AG04449 (cell line): Measurements from ENCODE around the gene DHX9.

Experiments
- CTCF ChIA-PET: fragments of 350-600 bp; formaldehyde crosslinking; extraction: SDS; loops from one replicate; lab custom pipeline; 2021; ENCODE audit warnings: antibody characterized with exemption; lab: Yijun Ruan, JAX
- POLR2A ChIA-PET: fragments of 400-600, 350-600 bp; formaldehyde crosslinking; extraction: SDS; loops from one replicate; lab custom pipeline; 2020; ENCODE audit warnings: antibody characterized with exemption, inconsistent platforms; lab: Yijun Ruan, JAX
- DNase-seq: peaks from one replicate; pipeline ENCODE4 v3.0.0-alpha.2; 2010; ENCODE audit warnings: low read depth, low spot score
- H3K4me3 ChIP-seq: 2 replicates; pipeline ENCODE4 v1.5.1; 2011; ENCODE audit warnings: low read depth, mild to moderate bottlenecking, control low read depth, low read length
- TF ChIP-seq, protein P1 (sequence below): IDR thresholded peaks from one replicate; pipeline ENCODE4 v1.5.1; 2011; ENCODE audit warnings: mild to moderate bottlenecking, moderate library complexity, low read length, control low read depth, inconsistent platforms; ENCODE audit not compliant: insufficient read depth; ENCODE audit errors: missing control alignments

DHX9 gene

DNA sequence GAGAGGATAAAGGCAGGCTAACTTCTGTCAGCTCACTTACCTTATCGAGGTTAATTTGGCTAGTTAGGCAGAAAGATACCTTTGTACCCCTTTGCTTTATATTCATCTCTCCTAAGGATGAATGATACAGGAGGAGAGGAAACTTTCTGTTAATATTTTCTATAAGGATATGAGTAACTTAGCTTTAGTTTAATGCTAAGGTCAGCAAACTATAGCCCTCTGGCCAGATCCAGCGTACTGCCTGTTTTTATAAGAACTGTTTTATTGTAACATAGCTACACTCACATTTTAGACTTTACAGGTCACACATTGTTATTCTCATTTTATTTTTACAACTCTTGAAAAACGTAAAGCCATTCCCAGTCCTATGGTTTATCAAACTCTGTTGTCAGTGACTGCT, 18.1 kb downstream of the DHX9 start:
- DNase-seq = no peak
- TF ChIP-seq, protein P1, sequence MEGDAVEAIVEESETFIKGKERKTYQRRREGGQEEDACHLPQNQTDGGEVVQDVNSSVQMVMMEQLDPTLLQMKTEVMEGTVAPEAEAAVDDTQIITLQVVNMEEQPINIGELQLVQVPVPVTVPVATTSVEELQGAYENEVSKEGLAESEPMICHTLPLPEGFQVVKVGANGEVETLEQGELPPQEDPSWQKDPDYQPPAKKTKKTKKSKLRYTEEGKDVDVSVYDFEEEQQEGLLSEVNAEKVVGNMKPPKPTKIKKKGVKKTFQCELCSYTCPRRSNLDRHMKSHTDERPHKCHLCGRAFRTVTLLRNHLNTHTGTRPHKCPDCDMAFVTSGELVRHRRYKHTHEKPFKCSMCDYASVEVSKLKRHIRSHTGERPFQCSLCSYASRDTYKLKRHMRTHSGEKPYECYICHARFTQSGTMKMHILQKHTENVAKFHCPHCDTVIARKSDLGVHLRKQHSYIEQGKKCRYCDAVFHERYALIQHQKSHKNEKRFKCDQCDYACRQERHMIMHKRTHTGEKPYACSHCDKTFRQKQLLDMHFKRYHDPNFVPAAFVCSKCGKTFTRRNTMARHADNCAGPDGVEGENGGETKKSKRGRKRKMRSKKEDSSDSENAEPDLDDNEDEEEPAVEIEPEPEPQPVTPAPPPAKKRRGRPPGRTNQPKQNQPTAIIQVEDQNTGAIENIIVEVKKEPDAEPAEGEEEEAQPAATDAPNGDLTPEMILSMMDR = no peak
- ChIA-PET POLR2A (no interaction called here), CTCF (no interaction called here)
- no peak overlapping the region for H3K4me3 ChIP-seq

DNA sequence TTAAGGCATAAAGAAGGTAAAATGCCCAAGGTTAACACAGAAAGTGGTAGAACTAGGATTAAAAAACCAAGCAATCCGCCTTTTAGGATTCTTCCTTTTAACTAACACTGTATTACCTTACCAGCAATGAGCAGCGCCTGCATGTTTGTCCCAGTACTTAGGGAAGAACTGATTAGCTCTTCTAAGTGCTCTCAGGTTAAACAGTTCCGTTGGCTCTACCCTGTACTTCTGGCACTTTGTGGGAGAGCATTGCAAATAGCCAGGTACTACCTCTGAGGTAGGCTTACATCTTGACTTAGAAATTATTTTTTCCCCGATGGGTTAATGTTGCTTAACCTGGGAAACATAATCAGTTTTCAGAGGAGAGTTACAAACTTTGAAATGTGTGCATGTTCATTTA, 21.5 kb downstream of the DHX9 start:
- CTCF ChIA-PET = no interaction called here
- TF ChIP-seq, protein P1 = no peak

DNA sequence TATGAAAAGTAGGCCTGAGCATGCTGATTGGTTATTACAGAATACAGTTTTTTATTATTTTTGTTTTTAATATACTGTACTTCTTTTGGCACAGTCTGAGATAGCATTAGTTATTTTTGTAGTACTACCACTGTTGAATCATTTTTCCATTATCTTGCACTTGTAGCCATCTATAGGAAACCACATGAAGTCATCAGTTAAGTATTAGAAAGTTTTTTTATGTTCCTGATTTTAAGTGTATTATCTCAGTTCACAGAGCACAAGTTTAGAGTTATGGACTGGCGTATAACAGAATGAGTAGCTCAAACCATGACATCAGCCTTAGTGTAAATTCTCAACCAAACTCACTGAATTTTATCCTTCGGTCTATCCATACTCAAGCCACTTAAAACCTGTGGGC, 22.8 kb downstream of the DHX9 start:
- no peak overlapping the region for H3K4me3 ChIP-seq
- DNase-seq = no peak
- ChIA-PET CTCF (no interaction called here), POLR2A (no interaction called here)
- TF ChIP-seq, protein P1 = no peak

More for the DNA sequence above, 21.5 kb downstream of the DHX9 start:
- POLR2A ChIA-PET = no interaction called here
- H3K4me3 ChIP-seq = no peak overlapping the region
- DNase-seq = no peak

GRCh38 chr1:182862827-182863226, 23.7 kb downstream of the DHX9 start:
- POLR2A ChIA-PET = no interaction called here
- TF ChIP-seq, protein P1 = no peak

DNA sequence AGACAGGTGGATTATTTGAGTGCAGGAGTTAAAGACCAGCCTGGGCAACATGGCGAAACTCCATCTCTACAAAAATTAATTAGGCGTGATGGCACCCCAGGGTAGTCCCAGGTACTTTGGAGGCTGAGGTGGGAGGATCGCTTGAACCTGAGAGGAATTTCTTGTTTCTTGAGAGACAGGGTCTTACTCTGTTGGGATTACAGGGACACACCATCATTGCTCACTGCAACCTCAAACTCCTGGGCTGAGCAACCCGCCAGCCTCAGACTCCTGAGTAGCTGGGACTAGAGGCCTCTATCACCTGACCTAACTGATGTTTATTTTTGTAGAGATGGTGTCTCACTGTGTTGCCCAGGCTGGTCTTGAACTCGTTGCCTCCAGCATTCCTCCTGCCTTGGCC, 24.8 kb downstream of the DHX9 start:
- TF ChIP-seq, protein P1 = no peak
- ChIA-PET POLR2A (interaction anchor here (1.0 kb wide), 1 partner anchor 26 kb away, joined by 3 read pairs; no protein-coding TSS in a partner anchor), CTCF (no interaction called here)
- H3K4me3 ChIP-seq = no peak overlapping the region
- DNase-seq = no peak

More at GRCh38 chr1:182862827-182863226, 23.7 kb downstream of the DHX9 start:
- H3K4me3 ChIP-seq = no peak overlapping the region
- no peak for DNase-seq
- CTCF ChIA-PET = no interaction called here

- CTCF ChIA-PET = interaction anchor here (0.9 to 1.3 kb wide), 2 partner anchors 13 to 15 kb away, joined by 3 read pairs; no protein-coding TSS in a partner anchor
- H3K4me3 ChIP-seq = no peak overlapping the region
- POLR2A ChIA-PET = no interaction called here
- DNase-seq = no peak
- TF ChIP-seq, protein P1 = no peak
Observed at GRCh38 chr1:182867861-182868260, 28.7 kb downstream of the DHX9 start.
